Activated CD4-positive, alpha-beta T cell treated with anti-CD3 and anti-CD28 coated beads, Interleukin-2, amount 50 U/mL, for 48 hours (primary cell): ENCODE measurements around the gene STK10.
A peak's percentile ranks its signal among the peaks of the same experiment; 100 is the strongest.

ENCODE experiments used
- DNase-seq, 2 experiments: peaks; one replicate each; pipeline ENCODE4 v3.0.0-alpha.2; 2020

The STK10 gene

DNA sequence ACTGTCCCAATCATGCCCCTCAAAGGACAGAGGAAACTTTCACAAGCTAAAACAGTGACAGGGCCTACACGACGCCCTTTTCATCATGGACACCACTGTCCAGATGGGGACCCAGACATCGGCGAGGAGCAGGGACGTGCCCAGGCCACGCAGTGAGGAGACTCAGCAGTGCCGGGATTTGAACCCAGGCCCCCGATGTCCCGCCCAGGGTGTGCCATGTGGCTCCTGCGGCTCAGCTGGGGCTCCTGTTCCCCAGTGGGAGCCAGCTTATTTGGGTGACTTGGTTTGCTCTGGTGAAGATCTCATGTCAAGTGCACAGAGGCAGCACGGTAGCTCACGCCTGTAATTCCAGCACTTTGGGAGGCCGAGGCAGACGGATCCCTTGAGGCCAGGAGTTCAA lies 82.2 kb downstream of the STK10 start:
- DNase-seq: no peak

GRCh38 chr5:172104801-172105701 lies 83.0 kb downstream of the STK10 start:
- DNase-seq: no peak

GRCh38 chr5:172104021-172104420 lies 84.0 kb downstream of the STK10 start:
- no peak for DNase-seq

GRCh38 chr5:172102913-172103626 lies 85.0 kb downstream of the STK10 start:
- DNase-seq: peak; percentile 56 to 66

- no peak for DNase-seq
Observed at GRCh38 chr5:172102218-172102870, 85.7 kb downstream of the STK10 start.

DNA sequence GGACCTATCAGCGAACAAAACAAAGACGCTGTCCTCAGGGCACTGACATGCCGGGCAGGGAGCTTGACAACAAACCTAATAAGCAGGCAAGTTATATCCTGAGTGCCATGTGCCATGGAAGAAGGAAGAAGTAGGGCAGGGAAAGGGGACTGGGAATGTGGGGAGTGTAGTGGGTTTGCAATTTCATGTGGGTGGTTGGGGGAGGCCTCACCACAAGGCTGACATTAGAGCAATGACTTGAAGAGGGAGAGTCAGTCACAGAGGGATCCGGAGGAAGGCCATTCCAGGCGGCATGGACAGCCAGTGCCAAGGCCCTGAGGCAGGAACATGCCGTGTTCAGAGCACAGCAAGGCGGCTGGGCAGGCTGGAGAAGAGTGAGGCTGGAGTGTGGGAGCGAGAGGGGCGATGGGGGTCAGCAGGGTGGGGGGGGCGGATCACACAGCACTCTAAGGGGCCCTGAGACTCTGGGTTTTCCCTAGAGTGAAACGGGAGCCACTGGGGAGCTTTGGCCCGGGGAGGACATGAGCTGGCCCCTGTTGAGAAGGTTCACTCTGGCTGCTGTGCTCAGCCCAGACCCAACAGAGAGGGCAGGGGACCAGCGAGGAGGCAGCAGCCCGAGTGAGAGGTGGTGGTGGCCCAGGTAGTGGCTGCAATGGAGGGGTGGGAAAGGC lies 86.3 kb downstream of the STK10 start:
- DNase-seq: no peak

DNA sequence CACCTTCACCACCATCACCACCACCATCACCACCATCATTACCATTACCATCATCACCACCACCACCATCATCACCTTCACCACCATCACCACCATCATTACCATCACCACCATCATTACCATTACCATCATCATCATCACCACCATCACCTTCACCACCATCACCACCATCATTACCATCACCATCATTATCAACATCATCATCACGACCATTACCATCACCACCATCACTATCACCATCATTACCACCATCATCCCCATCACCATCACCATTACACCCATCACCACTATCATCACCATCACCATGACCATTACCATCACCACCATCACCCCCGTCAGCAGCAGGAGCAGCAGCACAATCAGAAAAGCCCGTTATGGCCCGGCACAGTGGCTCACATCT lies 89.1 kb downstream of the STK10 start:
- no peak for DNase-seq

GRCh38 chr5:172098046-172098445 lies 90.0 kb downstream of the STK10 start:
- DNase-seq: no peak

DNA sequence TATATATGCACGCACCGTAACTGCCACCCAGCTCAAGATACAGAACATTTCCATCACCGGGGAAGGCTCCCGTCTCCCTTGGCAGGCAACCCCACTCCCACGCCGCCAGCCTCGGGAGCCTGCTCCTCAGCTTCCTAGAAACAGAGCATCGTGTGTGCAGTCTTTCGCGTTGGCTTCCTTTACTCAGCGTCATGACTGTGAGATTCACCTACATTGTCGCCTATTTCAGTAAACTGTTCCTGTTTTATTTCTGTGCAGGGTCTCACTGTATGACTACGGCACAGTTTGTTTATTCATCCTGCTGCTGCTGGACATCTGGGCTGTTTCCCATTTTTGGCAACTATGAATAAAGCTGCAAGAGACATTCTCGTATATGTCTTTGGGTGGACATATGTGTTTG lies 90.7 kb downstream of the STK10 start:
- no peak for DNase-seq

GRCh38 chr5:172096207-172096940 lies 91.7 kb downstream of the STK10 start:
- no peak for DNase-seq

GRCh38 chr5:172095368-172096206 lies 92.4 kb downstream of the STK10 start:
- DNase-seq: no peak

DNA sequence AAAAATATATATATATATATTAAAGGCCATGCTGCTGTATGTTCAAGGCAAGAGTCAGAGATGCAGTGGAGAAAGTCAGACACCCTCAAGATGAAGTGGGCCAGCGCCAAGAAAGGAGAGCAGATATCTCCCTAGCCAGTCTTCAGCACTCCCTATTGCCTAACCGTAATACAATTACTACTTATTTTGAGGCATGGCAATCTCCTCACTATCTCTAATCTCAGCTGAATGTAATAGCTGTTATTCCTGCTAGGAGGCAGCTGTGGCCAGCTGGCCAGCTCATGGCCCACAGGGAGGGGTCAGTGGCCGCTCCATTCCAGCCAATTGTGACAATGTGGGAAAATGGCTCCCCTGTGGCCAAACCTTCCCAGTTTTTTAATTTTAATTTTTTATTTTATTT lies 94.1 kb downstream of the STK10 start:
- no peak for DNase-seq

DNA sequence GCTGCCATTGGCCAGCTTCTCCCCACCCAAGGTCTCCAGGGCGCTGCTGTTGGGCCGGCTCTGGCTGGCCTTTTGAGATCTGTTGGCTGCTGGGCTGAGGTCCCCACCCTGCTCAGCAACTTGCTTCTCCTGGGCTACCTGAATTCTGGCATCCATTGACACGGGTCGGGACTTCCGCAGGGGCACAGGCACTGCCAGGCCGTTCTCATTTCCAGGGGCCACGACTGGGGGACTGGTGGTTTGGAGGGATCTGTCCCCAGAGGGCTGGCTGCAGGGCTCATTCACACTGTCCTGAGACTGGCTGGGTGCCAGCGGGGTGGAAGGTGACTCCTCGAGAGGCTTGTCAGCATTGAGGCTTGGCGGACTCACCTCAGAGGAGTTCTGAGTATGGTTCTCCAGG lies 94.5 kb downstream of the STK10 start:
- DNase-seq: no peak

DNA sequence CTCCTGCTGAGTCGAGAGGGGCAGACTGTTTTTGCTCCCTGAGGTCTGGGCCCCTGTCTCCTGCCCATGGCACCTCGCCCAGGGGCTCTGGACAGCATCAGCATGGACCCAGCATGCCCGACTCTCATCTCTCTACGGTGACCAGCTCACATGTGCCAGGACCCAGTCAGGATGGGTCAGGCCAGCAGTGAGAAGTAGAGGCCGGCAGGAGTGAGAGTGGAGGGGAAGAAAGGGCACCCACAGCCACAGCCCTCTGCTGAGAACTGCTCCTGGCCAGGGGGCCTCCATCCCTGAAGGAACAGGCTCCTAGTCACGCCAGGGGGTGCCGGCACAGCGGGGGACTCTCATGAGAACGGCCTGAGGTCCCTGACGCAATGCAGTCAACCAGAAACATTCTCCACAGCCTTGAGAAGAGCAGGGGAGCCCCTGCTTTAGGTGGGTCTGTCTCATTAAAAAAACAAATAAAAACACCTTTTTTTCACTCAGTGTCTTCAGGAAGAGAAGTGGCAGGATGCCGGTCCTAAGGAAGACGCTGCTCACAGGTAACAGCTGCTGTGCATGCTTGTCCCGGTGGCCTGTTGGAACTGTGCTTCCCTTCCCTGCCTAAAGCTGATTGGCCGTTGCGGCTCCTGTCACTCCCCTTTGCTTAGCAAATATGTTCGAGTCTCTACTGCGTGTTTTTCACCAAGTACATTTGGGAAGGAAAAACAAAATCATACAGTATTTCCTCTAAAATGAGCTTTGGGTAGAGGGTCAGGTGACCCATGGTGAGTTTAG lies 95.9 kb downstream of the STK10 start:
- DNase-seq: no peak

DNA sequence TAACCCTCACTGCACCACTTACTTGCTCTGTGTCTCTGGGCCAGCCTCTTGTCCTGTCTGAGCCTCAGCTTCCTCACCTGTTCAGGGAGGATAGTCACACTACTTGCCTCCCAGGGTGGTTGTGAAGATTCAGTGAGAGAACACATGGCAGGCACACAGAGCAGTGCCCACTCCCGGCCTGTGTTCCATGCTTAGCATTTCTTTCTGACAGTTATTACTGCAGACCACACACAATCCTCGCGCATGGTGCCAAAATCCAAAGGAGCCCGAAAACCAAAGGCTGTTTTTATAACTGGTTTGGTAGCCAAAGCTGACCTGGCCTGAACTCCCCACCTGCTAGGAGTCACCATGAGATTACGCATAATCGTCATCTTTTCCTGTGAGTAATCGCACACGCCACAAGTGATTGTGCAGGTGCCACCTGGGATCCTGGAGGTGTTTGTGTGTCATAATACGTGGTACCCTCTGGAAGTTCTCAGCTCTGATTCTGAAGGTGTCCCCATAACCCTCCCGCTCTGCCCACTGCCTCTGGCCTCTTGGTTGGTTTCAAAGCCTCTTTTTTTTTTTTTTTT lies 97.0 kb downstream of the STK10 start:
- DNase-seq: no peak

GRCh38 chr5:172089298-172090117 lies 98.5 kb downstream of the STK10 start:
- DNase-seq: no peak

GRCh38 chr5:172088801-172089200 lies 99.2 kb downstream of the STK10 start:
- no peak for DNase-seq

- no peak for DNase-seq
Observed at GRCh38 chr5:172086194-172086975, 101.6 kb downstream of the STK10 start.

GRCh38 chr5:172085738-172086137 lies 102.3 kb downstream of the STK10 start:
- DNase-seq: no peak
